T-cell (primary cell): ENCODE data around the gene BMP6. TPM values are rescaled to one million over a fixed set of nuclear protein-coding genes. Genes with fewer than 3 reads are reported as not detected.

ENCODE experiments used
- ATAC-seq, 4 experiments: fragments of 200-7000 bp in 3 of 4; fragments of 150-1000 bp in 1 of 4; cut with Tn5 transposase; replicated peaks in 1 of 4; 1 replicate in 3 of 4; 2 replicates in 1 of 4; pipeline ENCODE4 v1.10.0; 2021; ENCODE audit warnings: moderate library complexity in 3 of 4, mild to moderate bottlenecking in 2 of 4, moderate number of reproducible peaks in 1 of 4
- CTCF ChIA-PET, 2 donors: fragments of 300-600 bp; sonication (Branson Sonifier 250); formaldehyde crosslinking; loops; one replicate each; lab custom pipeline; 2022; ENCODE audit warnings: antibody characterized with exemption in 2 of 2; lab: Charles Lee
- POLR2A ChIA-PET, 2 donors: fragments of 300-600 bp; sonication (Branson Sonifier 250); formaldehyde crosslinking; loops; one replicate each; lab custom pipeline; 2022; ENCODE audit warnings: antibody characterized with exemption in 2 of 2; lab: Charles Lee
- DNase-seq, 35 experiments: peaks; one replicate each; pipeline versions ENCODE4 v3.0.0 to v3.0.0-alpha.2; 2013 to 2023
- H3K27ac ChIP-seq: one replicate; pipeline ENCODE4 v1.5.1; 2013; ENCODE audit warnings: low read length
- H3K27me3 ChIP-seq, 2 experiments: replicated peaks in 1 of 2; 1 replicate in 1 of 2; 2 replicates in 1 of 2; pipeline versions ENCODE4 v1.6.1 to v1.7.0; 2013; ENCODE audit warnings: low read length in 1 of 2, mixed read lengths in 1 of 2; ENCODE audit not compliant: control insufficient read depth in 2 of 2, insufficient read depth in 2 of 2; ENCODE audit errors: extremely low read depth in 1 of 2
- H3K36me3 ChIP-seq, 2 donors: 1 replicate in 1 of 2; 2 replicates in 1 of 2; pipeline versions ENCODE4 v1.6.1 to v1.7.0; 2013; ENCODE audit warnings: low read length in 1 of 2; ENCODE audit not compliant: control insufficient read depth in 2 of 2, insufficient read depth in 1 of 2; ENCODE audit errors: extremely low read depth in 1 of 2
- H3K4me1 ChIP-seq, 2 experiments: 1 replicate in 1 of 2; 2 replicates in 1 of 2; pipeline versions ENCODE4 v1.6.1 to v1.7.0; 2013; ENCODE audit warnings: low read length in 2 of 2, mixed read lengths in 1 of 2; ENCODE audit not compliant: insufficient read depth in 2 of 2, control insufficient read depth in 1 of 2; ENCODE audit errors: extremely low read depth in 1 of 2
- H3K4me3 ChIP-seq, 2 donors: 1 replicate in 1 of 2; 2 replicates in 1 of 2; pipeline versions ENCODE4 v1.5.1 to v1.7.0; 2013; ENCODE audit warnings: mild to moderate bottlenecking in 2 of 2, low read length in 1 of 2, moderate library complexity in 1 of 2; ENCODE audit not compliant: control insufficient read depth in 1 of 2; ENCODE audit errors: extremely low read depth in 1 of 2
- H3K9me3 ChIP-seq: 2 replicates; pipeline ENCODE4 v1.7.0; 2013
- H3K27ac Mint-ChIP-seq, 2 donors: one replicate each; pipeline ENCODE4 v1.8.0; 2020 to 2021; ENCODE audit warnings: mild to moderate bottlenecking in 2 of 2, mixed read lengths in 2 of 2
- H3K27me3 Mint-ChIP-seq, 2 donors: one replicate each; pipeline ENCODE4 v1.8.0; 2021 to 2022; ENCODE audit warnings: mixed read lengths in 2 of 2
- H3K36me3 Mint-ChIP-seq: one replicate; pipeline ENCODE4 v1.8.0; 2021; ENCODE audit warnings: mixed read lengths
- H3K4me1 Mint-ChIP-seq, 3 donors: one replicate each; pipeline ENCODE4 v1.8.0; 2020 to 2022; ENCODE audit warnings: mixed read lengths in 3 of 3, mild to moderate bottlenecking in 1 of 3
- H3K4me3 Mint-ChIP-seq, 3 donors: one replicate each; pipeline ENCODE4 v1.8.0; 2020 to 2022; ENCODE audit warnings: mild to moderate bottlenecking in 3 of 3, mixed read lengths in 3 of 3, moderate library complexity in 3 of 3
- H3K9me3 Mint-ChIP-seq, 3 donors: one replicate each; pipeline ENCODE4 v1.8.0; 2020 to 2022; ENCODE audit warnings: mixed read lengths in 3 of 3
- WGBS: methylation state at CpG from one replicate; pipeline ENCODE4 v1.1.5; 2013; ENCODE audit warnings: missing lambda C conversion rate; ENCODE audit not compliant: insufficient coverage; 5-methylcytosine and 5-hydroxymethylcytosine counted together
- total RNA-seq, 35 experiments: library from RNA in 6 of 35; stranded (reverse) in 6 of 35; fragments of 120-200 nt in 1 of 35; gene quantifications; one replicate each; pipeline versions ENCODE4 v1.2.1 to v1.2.4 and lab custom pipeline; 2013 to 2026

The BMP6 gene
- total RNA-seq: under 1 TPM in 4 of 5 donors, not detected in 1; 0.09 to 0.23 (median 0.13) TPM
- 0.13 TPM for total RNA-seq (2013)
- total RNA-seq (lab: John Stamatoyannopoulos, UW): 0 to 1.4 (median 0.33) reads per million in 29 experiments

DNA sequence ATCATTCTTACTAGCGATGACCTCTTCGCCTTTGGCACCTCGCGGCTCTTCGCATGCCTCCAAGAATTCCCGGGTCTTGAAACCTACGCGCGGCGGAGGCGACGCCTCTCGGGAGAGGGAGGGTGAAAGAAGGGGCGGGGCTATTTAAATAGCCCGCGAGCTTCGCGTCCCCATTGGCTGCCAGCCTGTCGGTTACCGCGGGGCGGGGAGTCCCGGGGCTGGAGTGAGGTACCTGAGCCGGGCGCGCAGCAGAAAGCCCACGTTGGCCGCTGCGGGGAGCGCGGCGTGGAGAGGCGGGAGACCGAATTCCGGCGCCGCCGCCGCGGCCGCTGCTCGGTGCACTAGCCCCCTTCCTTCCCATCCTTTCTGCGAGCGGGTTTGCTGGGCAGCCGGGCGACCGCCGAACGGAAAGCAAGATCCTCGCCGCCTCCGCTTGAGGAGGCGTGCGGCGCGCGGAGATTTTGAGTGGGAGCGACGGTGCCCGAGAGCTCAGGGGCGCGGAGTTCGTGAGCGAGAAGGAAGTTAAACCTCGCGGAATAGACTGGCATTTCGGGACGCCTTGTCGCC lies at the start of gene BMP6:
Gene BMP6, plus strand, starts transcription at position 251 of the 567 bp plus-strand sequence. CDS start 857 bp downstream, outside the sequence.
- H3K4me3 Mint-ChIP-seq: peak within 1 kb of the TSS; percentile 68 to 79 (median 76)
- Histone ChIP-seq H3K27ac (no peak within 1 kb of the TSS), H3K27me3 (peaks cover 10 to 53% of the 10 kb centered on the region in 2 experiments), H3K9me3 (no peaks in the 10 kb centered on the region), H3K4me1 (peaks cover 7 to 30% of the 10 kb centered on the region in 2 experiments), H3K4me3 (peak within 1 kb of the TSS; percentile 23 to 62), H3K36me3 (no peaks in the 10 kb centered on the region)
- no peaks in the 10 kb centered on the region for H3K36me3 Mint-ChIP-seq
- POLR2A ChIA-PET: no interaction called here
- peak within 1 kb of the TSS in 1 of 2 donors; percentile 15 for H3K27ac Mint-ChIP-seq
- peaks cover 56 to 73% of the 10 kb centered on the region in 2 donors for H3K27me3 Mint-ChIP-seq
- ATAC-seq: peak; percentile 56 to 85 (median 76)
- H3K4me1 Mint-ChIP-seq: peaks cover 11 to 24% (median 23%) of the 10 kb centered on the region in 3 donors
- no peaks in the 10 kb centered on the region for H3K9me3 Mint-ChIP-seq
- CTCF ChIA-PET: no interaction called here
- DNase-seq: peak in 28 of 35 experiments; percentile 1 to 54 (median 23)
- WGBS: under 1% methylated on average over 64 of the region's 69 CpGs

DNA sequence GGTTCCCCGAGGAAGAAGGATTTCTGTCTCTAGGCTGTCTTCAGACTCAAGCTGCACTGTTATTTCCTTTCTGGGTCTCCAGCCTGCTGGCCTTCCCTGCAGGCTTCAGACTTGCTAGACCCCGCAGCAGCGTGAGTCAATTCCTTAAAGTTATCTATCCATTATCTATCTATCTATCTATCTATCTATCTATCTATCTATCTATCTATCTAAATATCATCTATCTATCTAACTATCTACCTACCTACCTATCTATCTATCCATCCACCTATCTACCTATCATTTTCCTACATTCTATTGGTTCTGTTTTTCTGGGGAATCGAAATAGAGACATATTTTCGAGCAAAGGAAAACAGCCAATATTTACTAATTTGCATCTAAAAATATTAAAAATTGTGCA lies 48.7 kb upstream of the BMP6 start:
- H3K9me3 ChIP-seq: no peaks in the 10 kb centered on the region
- DNase-seq (no peak), ATAC-seq (no peak)
- H3K27me3 ChIP-seq: peaks cover 0 to 18% of the 10 kb centered on the region in 2 experiments
- no peak overlapping the region for H3K27ac ChIP-seq
- H3K36me3 ChIP-seq: no peaks in the 10 kb centered on the region
- H3K36me3 Mint-ChIP-seq: no peaks in the 10 kb centered on the region
- H3K4me1 ChIP-seq: no peaks in the 10 kb centered on the region
- no peaks in the 10 kb centered on the region for H3K4me1 Mint-ChIP-seq
- CTCF ChIA-PET: no interaction called here
- no peak overlapping the region for H3K4me3 Mint-ChIP-seq
- H3K4me3 ChIP-seq: no peak overlapping the region
- no peaks in the 10 kb centered on the region for H3K9me3 Mint-ChIP-seq
- POLR2A ChIA-PET: no interaction called here
- no peak overlapping the region for H3K27ac Mint-ChIP-seq
- H3K27me3 Mint-ChIP-seq: peaks cover 17% of the 10 kb centered on the region in 2 donors
- 88% methylated on average over 3 of the region's 5 CpGs for WGBS

DNA sequence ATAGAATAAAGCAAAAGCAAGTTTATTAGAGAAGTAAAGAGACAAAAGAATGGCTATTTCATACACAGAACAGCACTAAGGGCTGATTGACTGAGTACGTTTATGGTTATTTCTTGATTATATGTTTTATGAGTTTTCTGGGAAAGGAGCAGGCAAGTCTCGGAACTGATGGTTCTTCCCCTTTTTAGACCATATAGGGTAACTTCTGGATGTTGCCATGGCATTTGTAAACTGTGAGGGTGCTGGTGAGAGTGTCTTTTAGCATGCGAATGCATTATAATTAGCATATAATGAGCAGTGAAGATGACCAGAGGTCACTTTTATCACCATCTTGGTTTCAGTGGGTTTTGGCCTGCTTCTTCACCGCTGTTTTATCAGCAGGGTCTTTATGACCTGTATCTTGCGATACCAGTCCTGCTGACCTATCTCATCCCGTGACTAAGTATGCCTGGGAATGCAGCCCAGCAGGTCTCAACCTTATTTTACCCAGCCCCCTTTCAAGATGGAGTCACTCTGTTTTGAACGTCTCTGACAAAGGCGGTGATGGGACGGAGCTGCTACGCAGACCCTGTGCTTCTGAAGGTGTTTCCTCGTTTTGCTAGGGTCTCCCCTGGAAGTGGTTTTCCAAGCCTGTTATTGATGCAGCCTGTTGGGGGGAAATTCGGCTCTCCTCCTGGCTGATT lies 45.4 kb upstream of the BMP6 start:
- 78% methylated on average over 6 of the region's 12 CpGs for WGBS
- Histone ChIP-seq H3K4me3 (no peak overlapping the region), H3K27ac (no peak overlapping the region), H3K9me3 (no peaks in the 10 kb centered on the region), H3K4me1 (no peaks in the 10 kb centered on the region), H3K27me3 (peaks cover 0 to 8% of the 10 kb centered on the region in 2 experiments), H3K36me3 (no peaks in the 10 kb centered on the region)
- no peaks in the 10 kb centered on the region for H3K36me3 Mint-ChIP-seq
- H3K27ac Mint-ChIP-seq: no peak overlapping the region
- ChIA-PET POLR2A (no interaction called here), CTCF (no interaction called here)
- DNase-seq: no peak
- no peaks in the 10 kb centered on the region for H3K4me1 Mint-ChIP-seq
- H3K27me3 Mint-ChIP-seq: peaks cover 16 to 18% of the 10 kb centered on the region in 2 donors
- H3K4me3 Mint-ChIP-seq: no peak overlapping the region
- ATAC-seq: no peak
- H3K9me3 Mint-ChIP-seq: no peaks in the 10 kb centered on the region

DNA sequence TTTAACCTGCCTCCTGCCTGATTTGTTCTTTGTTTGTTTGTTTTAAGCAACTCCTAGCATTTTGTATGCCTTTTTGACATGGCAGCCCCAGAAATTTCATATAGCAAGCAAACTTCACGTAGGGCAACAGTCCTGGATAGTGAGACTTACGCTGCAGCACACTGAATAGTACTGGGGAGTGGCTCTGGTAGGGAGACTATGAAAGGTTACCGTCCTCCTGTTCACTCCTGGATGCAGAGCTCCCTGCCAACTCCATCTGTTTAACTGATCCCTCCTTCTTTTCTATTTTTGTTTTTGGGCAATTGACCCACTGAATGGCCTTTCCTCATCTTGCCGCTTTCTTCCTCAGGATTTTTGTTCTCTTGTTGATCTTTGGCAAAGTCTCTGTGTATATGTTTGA lies 44.5 kb upstream of the BMP6 start:
- Mint-ChIP-seq H3K27ac (no peak overlapping the region), H3K36me3 (no peaks in the 10 kb centered on the region), H3K9me3 (no peaks in the 10 kb centered on the region), H3K4me3 (no peak overlapping the region), H3K27me3 (peaks cover 16 to 18% of the 10 kb centered on the region in 2 donors), H3K4me1 (no peaks in the 10 kb centered on the region)
- WGBS: no CpG with 5 or more reads among the region's 4 CpGs
- ChIA-PET CTCF (no interaction called here), POLR2A (no interaction called here)
- no peak for DNase-seq
- no peak overlapping the region for H3K4me3 ChIP-seq
- H3K4me1 ChIP-seq: no peaks in the 10 kb centered on the region
- H3K27ac ChIP-seq: no peak overlapping the region
- no peak for ATAC-seq
- no peaks in the 10 kb centered on the region for H3K36me3 ChIP-seq
- H3K27me3 ChIP-seq: peaks cover 0 to 8% of the 10 kb centered on the region in 2 experiments
- no peaks in the 10 kb centered on the region for H3K9me3 ChIP-seq

DNA sequence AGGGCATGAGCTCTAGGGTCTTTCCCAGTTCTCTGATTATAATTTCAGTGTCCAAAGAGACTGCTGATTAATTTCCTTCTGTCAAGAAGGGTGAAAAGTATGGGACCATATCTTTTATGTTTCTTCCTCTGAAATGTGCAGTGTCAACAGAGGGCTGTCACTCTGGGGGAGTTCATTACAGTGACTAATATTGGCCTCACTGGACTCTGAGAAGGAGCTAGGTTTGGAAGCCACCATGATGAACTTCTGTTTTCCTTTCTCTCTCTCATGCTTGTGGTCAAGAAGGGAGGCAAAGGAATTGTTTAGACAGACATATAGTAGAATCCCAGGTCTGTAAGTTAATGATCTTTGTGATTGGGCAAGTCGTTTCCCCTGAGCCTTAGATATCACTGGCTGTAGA lies 41.8 kb upstream of the BMP6 start:
- DNase-seq (no peak), ATAC-seq (no peak)
- Histone ChIP-seq H3K36me3 (no peaks in the 10 kb centered on the region), H3K27me3 (peaks cover 0 to 8% of the 10 kb centered on the region in 2 experiments), H3K9me3 (no peaks in the 10 kb centered on the region), H3K27ac (no peak overlapping the region), H3K4me1 (no peaks in the 10 kb centered on the region), H3K4me3 (no peak overlapping the region)
- no peak overlapping the region for H3K4me3 Mint-ChIP-seq
- no CpG with 5 or more reads among the region's 1 CpG for WGBS
- H3K27me3 Mint-ChIP-seq: peaks cover 13 to 18% of the 10 kb centered on the region in 2 donors
- CTCF ChIA-PET: interaction anchor here in 1 of 2 donors (1.0 kb wide), 1 partner anchor 13 kb away, joined by 3 read pairs; no protein-coding TSS in a partner anchor
- no peak overlapping the region for H3K27ac Mint-ChIP-seq
- no peaks in the 10 kb centered on the region for H3K36me3 Mint-ChIP-seq
- H3K4me1 Mint-ChIP-seq: no peaks in the 10 kb centered on the region
- H3K9me3 Mint-ChIP-seq: no peaks in the 10 kb centered on the region
- POLR2A ChIA-PET: no interaction called here

DNA sequence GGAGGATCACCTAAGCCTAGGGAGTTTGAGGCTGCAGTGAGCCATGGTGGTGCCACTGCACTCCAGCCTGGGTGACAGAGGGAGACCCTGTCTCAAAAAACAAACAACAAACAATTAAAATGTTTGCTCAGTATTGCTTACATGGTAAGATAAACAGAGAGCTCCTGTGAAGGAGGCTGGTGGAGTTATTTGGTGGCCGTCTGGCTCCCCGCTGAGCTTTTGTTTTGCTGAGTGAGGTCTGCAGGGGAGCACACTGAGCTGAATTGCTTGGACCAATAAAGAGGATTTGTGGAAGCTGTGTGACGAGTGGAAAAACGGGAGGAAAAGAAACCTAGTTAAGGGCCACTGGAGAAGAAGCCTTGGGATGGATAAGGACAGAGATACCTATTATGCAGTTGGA lies 41.1 kb upstream of the BMP6 start:
- H3K9me3 Mint-ChIP-seq: no peaks in the 10 kb centered on the region
- Histone ChIP-seq H3K27me3 (peaks cover 0 to 8% of the 10 kb centered on the region in 2 experiments), H3K36me3 (no peaks in the 10 kb centered on the region), H3K4me1 (no peaks in the 10 kb centered on the region), H3K27ac (no peak overlapping the region), H3K9me3 (no peaks in the 10 kb centered on the region), H3K4me3 (no peak overlapping the region)
- DNase-seq: no peak
- no peaks in the 10 kb centered on the region for H3K36me3 Mint-ChIP-seq
- H3K4me3 Mint-ChIP-seq: no peak overlapping the region
- H3K27me3 Mint-ChIP-seq: peaks cover 12 to 13% of the 10 kb centered on the region in 2 donors
- H3K27ac Mint-ChIP-seq: no peak overlapping the region
- ChIA-PET POLR2A (no interaction called here), CTCF (interaction anchor here in 1 of 2 donors (1.0 kb wide), 1 partner anchor 14 kb away, joined by 3 read pairs; no protein-coding TSS in a partner anchor)
- ATAC-seq: no peak
- WGBS: 97% methylated on average over 2 of the region's 4 CpGs
- H3K4me1 Mint-ChIP-seq: no peaks in the 10 kb centered on the region
